ENCODE data around the gene TP73.

Gene TP73

GRCh38 chr1:3738943-3739342 lies 86.6 kb downstream of the TP73 start:
- Histone ChIP-seq H4K20me1 (ENCODE audit: insufficient read depth, low read length) (0 out of 2 replicates have a peak, but pooled peaks cover 3% of the 10 kb centered on the region), H3K27me3 (ENCODE audit: low read depth, low read length) (no peaks in the 10 kb centered on the region), H3K9ac (ENCODE audit: low read length) (no peak overlapping the region), H3K36me3 (replicated peaks; ENCODE audit: low read depth, low read length) (no peaks in the 10 kb centered on the region), H3K79me2 (ENCODE audit: low read length) (no peaks in the 10 kb centered on the region), H3K4me3 (ENCODE audit: low read length) (no peak overlapping the region), H3K4me2 (ENCODE audit: low read length) (no peak overlapping the region), H2AFZ (ENCODE audit: low read depth, low read length) (no peak overlapping the region), H3K4me1 (ENCODE audit: low read length) (peaks cover 11% of the 10 kb centered on the region), H3K27ac (ENCODE audit: low read length) (no peak overlapping the region), H3K9me3 (ENCODE audit: insufficient read depth, low read length) (no peaks in the 10 kb centered on the region)
- TF ChIP-seq CTCF (IDR thresholded peaks at IDR 0.05; ENCODE audit: low read depth, low read length) (no peak), EZH2phosphoT487 (IDR thresholded peaks at IDR 0.05; ENCODE audit: low read depth) (no peak)

- H3K9me3 ChIP-seq (ENCODE audit: insufficient read depth, low read length) = no peaks in the 10 kb centered on the region
- TF ChIP-seq EZH2phosphoT487 (IDR thresholded peaks at IDR 0.05; ENCODE audit: low read depth) (no peak), CTCF (IDR thresholded peaks at IDR 0.05; ENCODE audit: low read depth, low read length) (no peak)
- peaks cover 6% of the 10 kb centered on the region for H3K4me1 ChIP-seq (ENCODE audit: low read length)
- no peaks in the 10 kb centered on the region for H3K79me2 ChIP-seq (ENCODE audit: low read length)
- H3K27ac ChIP-seq (ENCODE audit: low read length) = no peak overlapping the region
- H4K20me1 ChIP-seq (ENCODE audit: insufficient read depth, low read length) = 0 out of 2 replicates have a peak, but pooled peaks cover 3% of the 10 kb centered on the region
- H3K9ac ChIP-seq (ENCODE audit: low read length) = no peak overlapping the region
- H3K4me2 ChIP-seq (ENCODE audit: low read length) = no peak overlapping the region
- H3K27me3 ChIP-seq (ENCODE audit: low read depth, low read length) = no peaks in the 10 kb centered on the region
- H3K36me3 ChIP-seq (replicated peaks; ENCODE audit: low read depth, low read length) = no peaks in the 10 kb centered on the region
- no peak overlapping the region for H3K4me3 ChIP-seq (ENCODE audit: low read length)
- no peak overlapping the region for H2AFZ ChIP-seq (ENCODE audit: low read depth, low read length)
Measured at GRCh38 chr1:3740042-3740441, 87.7 kb downstream of the TP73 start.

DNA sequence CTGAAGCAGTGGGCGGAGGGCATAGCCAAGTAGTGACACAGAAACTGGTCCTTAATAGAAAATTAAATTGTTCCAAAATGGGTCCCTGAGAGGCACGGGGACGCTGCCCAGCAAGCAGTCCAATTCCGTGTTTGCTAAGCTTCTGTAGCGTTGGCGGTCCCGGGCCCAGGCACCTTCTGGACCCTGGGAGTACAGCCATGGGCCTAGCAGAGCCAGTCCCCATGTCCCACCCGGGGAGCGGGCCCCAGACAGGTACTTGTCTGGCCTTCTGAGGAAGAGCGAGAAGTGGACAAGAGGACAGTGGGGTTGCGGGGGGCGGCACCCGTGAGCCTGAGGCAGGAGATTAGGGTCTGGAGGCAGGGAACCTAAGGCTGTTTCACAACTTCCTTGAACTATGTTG lies 88.4 kb downstream of the TP73 start:
- no peak overlapping the region for H3K27ac ChIP-seq (ENCODE audit: low read length)
- H3K27me3 ChIP-seq (ENCODE audit: low read depth, low read length) = no peaks in the 10 kb centered on the region
- 0 out of 2 replicates have a peak, but pooled peaks cover 3% of the 10 kb centered on the region for H4K20me1 ChIP-seq (ENCODE audit: insufficient read depth, low read length)
- H3K4me3 ChIP-seq (ENCODE audit: low read length) = no peak overlapping the region
- H3K36me3 ChIP-seq (replicated peaks; ENCODE audit: low read depth, low read length) = no peaks in the 10 kb centered on the region
- no peaks in the 10 kb centered on the region for H3K79me2 ChIP-seq (ENCODE audit: low read length)
- no peak overlapping the region for H3K9ac ChIP-seq (ENCODE audit: low read length)
- TF ChIP-seq EZH2phosphoT487 (IDR thresholded peaks at IDR 0.05; ENCODE audit: low read depth) (no peak), CTCF (IDR thresholded peaks at IDR 0.05; ENCODE audit: low read depth, low read length) (no peak)
- no peak overlapping the region for H3K4me2 ChIP-seq (ENCODE audit: low read length)
- H2AFZ ChIP-seq (ENCODE audit: low read depth, low read length) = no peak overlapping the region
- 0 out of 2 replicates have a peak, but pooled peaks cover 4% of the 10 kb centered on the region for H3K4me1 ChIP-seq (ENCODE audit: low read length)
- H3K9me3 ChIP-seq (ENCODE audit: insufficient read depth, low read length) = no peaks in the 10 kb centered on the region

GRCh38 chr1:3741566-3742438 lies 89.5 kb downstream of the TP73 start:
- TF ChIP-seq CTCF (IDR thresholded peaks at IDR 0.05; ENCODE audit: low read depth, low read length) (no peak), EZH2phosphoT487 (IDR thresholded peaks at IDR 0.05; ENCODE audit: low read depth) (no peak)
- Histone ChIP-seq H3K27me3 (ENCODE audit: low read depth, low read length) (no peaks in the 10 kb centered on the region), H2AFZ (ENCODE audit: low read depth, low read length) (no peak overlapping the region), H3K4me3 (ENCODE audit: low read length) (no peak overlapping the region), H3K27ac (ENCODE audit: low read length) (no peak overlapping the region), H3K79me2 (ENCODE audit: low read length) (no peaks in the 10 kb centered on the region), H3K36me3 (replicated peaks; ENCODE audit: low read depth, low read length) (no peaks in the 10 kb centered on the region), H4K20me1 (ENCODE audit: insufficient read depth, low read length) (0 out of 2 replicates have a peak, but pooled peaks cover 3% of the 10 kb centered on the region), H3K4me2 (ENCODE audit: low read length) (no peak overlapping the region), H3K9ac (ENCODE audit: low read length) (no peak overlapping the region), H3K9me3 (ENCODE audit: insufficient read depth, low read length) (no peaks in the 10 kb centered on the region), H3K4me1 (ENCODE audit: low read length) (peaks cover 9% of the 10 kb centered on the region; the same call in 1 of the 2 replicates)
